ENCODE data around the gene NRP2.

NRP2 gene

GRCh38 chr2:205658068-205658467 lies 24.2 kb upstream of the NRP2 start:
- no peak for DNase-seq (ENCODE audit: extremely low read depth in 1 of 2, low read depth in 1 of 2)

GRCh38 chr2:205658572-205658971 lies 23.7 kb upstream of the NRP2 start:
- DNase-seq (ENCODE audit: extremely low read depth in 1 of 2, low read depth in 1 of 2) = no peak

- DNase-seq (ENCODE audit: extremely low read depth in 1 of 2, low read depth in 1 of 2) = no peak
Observed at GRCh38 chr2:205659922-205660321, 22.4 kb upstream of the NRP2 start.

DNA sequence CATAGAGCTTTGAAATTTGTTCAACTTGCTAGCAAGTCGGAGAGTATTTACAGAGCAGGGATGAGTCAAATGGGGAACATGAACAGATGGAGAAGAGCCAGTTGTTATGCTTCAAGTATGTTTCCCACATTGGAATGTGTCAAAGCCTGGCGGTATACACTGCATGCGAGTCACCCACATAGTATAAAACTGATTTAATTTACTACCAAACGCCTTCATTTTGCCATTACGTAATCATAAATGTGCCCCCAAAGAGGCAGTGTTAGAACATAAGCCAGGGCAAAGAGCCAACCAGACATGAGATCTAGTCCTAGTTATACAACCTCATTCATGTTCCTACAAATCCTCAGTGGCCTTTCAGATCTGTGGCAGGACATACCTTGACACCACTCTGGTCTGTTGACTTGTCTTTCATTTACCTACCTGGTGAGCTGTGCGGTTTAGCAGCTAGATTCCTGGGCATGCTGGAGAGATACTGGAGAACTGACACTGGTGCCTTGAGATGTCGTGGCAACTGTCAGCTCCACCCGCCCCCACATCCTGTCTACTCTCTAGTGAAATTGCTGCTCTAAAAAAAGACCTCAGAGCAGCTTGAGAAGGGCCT lies 21.7 kb upstream of the NRP2 start:
- no peak for DNase-seq (ENCODE audit: extremely low read depth in 1 of 2, low read depth in 1 of 2)

DNA sequence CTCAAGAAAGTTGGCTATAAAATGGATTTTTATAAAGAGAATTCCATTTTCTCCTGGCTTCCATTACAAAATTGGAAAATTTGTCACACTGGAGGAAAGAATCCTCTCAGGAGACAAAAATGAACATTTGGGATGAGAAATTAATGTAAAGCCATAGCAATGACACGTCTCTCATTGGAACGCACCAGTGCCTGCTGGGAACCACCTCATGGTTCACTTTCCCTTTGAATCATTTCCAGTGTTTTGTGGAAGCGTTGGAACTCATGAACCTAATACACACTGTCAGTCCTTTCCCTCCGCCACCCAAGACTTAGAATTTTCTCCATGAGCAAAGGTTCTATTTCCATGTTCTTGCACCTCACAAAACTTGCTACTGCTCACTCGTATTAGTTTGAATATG lies 21.0 kb upstream of the NRP2 start:
- no peak for DNase-seq (ENCODE audit: extremely low read depth in 1 of 2, low read depth in 1 of 2)

DNA sequence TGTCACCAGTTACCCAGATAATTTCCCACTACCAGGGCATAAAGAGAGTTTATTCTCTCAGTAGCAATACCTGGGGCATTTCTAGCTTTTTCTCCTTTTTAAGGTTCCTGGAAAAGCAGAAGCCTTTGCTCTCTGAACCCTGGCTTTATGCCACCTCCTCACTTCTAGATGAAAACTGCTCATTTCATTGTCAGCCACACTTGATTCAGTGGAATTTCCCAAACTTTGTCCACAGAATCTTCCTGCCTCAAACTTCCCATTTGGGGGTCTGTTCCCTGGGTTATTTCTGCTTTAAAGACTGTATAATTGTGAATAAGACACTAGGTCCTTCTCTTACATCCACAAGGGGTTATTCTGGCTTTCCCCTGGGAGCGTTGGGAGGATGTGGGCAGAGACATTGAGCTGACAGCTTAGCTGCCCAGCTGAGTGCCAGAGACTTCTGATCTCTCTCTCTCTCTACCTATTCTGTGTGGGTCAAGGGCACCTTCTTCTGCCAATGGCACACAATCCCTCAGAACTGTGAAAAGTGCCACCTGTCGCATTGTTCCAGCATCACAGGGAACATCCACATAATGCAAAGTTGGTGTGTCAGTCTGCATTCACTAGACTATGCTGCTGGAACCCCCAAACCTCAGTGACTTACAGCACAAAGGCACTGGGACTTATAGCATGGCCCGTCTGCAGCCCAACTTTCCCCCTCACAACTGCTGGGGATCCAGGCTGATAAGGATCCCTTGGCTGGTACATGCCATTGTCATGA lies 19.9 kb upstream of the NRP2 start:
- no peak for DNase-seq (ENCODE audit: extremely low read depth in 1 of 2, low read depth in 1 of 2)

DNA sequence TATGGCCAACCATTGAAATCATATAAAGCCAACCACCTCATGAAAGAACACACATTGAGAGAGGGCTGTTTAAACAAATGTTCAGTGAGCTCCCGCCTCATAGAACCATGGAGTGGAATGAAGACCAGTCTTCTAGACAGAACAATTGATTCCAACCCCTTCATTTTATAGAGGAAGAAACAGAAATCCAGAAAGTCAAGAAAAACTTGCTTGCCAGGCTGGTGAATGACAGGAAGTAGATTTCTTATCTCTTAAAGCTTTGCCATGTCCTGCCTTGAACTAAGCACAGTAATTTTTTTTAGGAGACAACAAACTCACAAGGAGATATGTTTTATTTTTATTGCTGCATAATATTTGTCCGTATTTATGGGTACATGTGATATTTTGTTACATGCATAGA lies 16.5 kb upstream of the NRP2 start:
- DNase-seq (ENCODE audit: extremely low read depth in 1 of 2, low read depth in 1 of 2) = no peak

DNA sequence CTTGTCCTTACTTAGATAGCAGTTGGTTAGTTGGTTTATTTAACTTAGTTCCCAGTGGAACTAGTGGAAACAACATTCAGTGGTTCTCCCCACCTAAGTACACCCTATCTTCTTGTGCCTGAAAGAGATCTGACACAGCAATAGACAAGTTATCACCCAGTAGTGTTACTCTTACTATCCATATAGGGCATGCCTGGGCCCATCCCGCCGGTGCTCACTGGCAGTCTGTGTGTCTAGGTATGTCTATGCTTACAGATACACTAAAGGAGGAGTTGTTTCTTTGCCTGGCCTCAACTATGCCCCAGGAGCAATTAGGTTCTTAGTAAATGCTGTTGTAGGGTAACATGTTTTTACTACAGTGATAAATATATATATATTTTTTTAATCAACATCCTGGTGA lies 12.0 kb upstream of the NRP2 start:
- no peak for DNase-seq (ENCODE audit: extremely low read depth in 1 of 2, low read depth in 1 of 2)

- no peak for DNase-seq (ENCODE audit: extremely low read depth in 1 of 2, low read depth in 1 of 2)
Observed at GRCh38 chr2:205673312-205673711, 9.0 kb upstream of the NRP2 start.

DNA sequence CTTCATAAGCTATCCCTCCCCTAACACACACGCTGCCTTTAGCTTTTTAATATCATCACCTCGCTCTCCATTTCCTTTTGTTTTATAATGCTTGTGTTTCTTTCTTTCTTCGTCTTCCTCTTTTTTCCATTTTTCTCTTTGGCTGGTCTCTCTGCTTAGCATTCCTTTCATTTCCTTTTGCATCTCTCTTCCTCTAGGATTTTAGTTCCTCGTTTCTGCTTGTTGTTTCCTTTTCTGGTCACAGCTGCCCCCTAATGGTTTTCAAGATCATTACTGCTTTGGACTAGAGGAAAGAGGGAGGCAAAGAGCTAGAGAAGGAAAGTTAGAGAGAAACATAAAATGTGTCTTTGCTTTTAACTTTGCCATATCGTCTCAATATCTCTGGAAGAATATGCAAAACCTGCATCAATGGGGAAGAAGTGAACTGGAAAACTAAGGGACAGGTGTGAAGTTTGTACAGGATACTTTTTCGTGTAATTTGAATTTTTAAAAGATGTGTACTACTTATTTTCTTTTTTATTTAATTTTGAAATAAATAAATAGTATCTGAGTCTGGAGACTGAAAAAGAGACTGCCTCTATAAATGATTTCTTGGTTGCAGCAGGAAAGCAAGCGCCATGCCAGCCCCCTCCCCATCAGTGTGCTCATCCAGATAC lies 6.3 kb upstream of the NRP2 start:
- DNase-seq (ENCODE audit: extremely low read depth in 1 of 2, low read depth in 1 of 2) = no peak

DNA sequence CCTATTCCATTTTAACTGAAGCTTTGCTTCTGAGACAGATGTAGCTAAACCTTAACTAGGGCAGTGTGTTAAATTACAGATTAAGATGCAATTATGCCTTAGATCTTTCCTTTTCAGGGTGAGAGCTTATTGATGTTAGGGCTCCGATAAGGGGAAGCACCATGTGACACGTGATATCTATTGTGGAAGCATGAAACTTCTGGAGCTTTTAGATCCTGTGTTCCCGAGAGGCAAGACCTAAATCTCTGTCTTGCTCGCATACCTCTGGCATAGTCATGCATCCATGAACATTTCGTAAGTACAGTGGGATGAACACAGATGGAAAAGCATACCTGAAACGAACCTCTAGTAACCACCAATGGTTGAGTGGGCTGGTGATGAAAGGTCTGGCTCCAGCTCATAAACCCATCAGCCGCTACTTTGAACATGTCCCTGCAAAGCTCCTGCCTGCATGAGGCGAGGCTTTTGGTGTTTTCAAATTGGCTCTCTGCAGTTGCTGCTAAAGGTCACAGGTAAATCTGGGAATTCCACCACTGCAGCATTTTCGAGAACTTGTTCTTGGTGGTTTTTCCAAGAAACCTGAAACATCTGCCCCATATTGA lies 3.7 kb upstream of the NRP2 start:
- no peak for DNase-seq (ENCODE audit: extremely low read depth in 1 of 2, low read depth in 1 of 2)

- no peak for DNase-seq (ENCODE audit: extremely low read depth in 1 of 2, low read depth in 1 of 2)
Observed at GRCh38 chr2:205679410-205680009, 2.8 kb upstream of the NRP2 start.

- DNase-seq (ENCODE audit: extremely low read depth in 1 of 2, low read depth in 1 of 2) = no peak
Observed at GRCh38 chr2:205680067-205680466, 2.2 kb upstream of the NRP2 start.

GRCh38 chr2:205680903-205681302 lies 1.4 kb upstream of the NRP2 start:
- no peak for DNase-seq (ENCODE audit: extremely low read depth in 1 of 2, low read depth in 1 of 2)

GRCh38 chr2:205681401-205682238 lies 681 bp upstream of the NRP2 start:
- DNase-seq (ENCODE audit: extremely low read depth in 1 of 2, low read depth in 1 of 2) = no peak

GRCh38 chr2:205682971-205683501 lies 735 bp downstream of the NRP2 start:
- no peak for DNase-seq (ENCODE audit: extremely low read depth in 1 of 2, low read depth in 1 of 2)

GRCh38 chr2:205683502-205684367 lies 1.4 kb downstream of the NRP2 start:
- DNase-seq (ENCODE audit: extremely low read depth in 1 of 2, low read depth in 1 of 2) = no peak

DNA sequence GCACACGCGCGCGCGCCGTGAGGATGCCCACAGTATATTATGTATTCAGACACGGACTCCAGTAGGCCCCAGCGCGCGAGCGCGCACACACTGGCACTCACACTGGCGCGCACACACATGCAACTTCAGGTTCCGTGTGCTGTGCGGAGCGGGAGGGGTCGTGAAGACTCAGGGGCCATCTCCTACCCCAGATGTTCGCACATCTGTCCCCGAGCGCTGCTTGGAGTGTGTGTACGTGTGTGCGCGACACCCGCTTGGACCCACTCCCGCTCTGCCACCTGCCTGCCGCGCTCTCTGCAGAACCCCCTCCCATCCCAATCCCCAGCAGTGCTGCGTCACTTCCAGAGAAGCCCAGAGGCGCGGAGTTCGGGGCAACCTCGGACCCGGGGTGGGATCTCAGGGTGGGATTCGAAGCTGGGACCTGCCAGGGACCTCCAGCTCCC lies 2.6 kb downstream of the NRP2 start:
- DNase-seq (ENCODE audit: extremely low read depth in 1 of 2, low read depth in 1 of 2) = no peak

GRCh38 chr2:205685314-205686055 lies 3.2 kb downstream of the NRP2 start:
- DNase-seq (ENCODE audit: extremely low read depth in 1 of 2, low read depth in 1 of 2) = no peak

All from activated CD8-positive, alpha-beta memory T cell treated with anti-CD3 and anti-CD28 coated beads for 1 hour (primary cell).